Parathyroid adenoma (tissue), 2 donors: ENCODE data around the gene ZCCHC17.
A peak's percentile ranks its signal among the peaks of the same experiment; 100 is the strongest.

ENCODE experiments used
- H2AFZ ChIP-seq: fragments of 300-600 bp; sonication (generic); one replicate; pipeline ENCODE4 v1.7.0; 2017; ENCODE audit warnings: antibody characterized with exemption, mild to moderate bottlenecking
- H3K27ac ChIP-seq: fragments of 300-600 bp; sonication (generic); one replicate; pipeline ENCODE4 v1.7.0; 2017
- H3K27me3 ChIP-seq: fragments of 300-600 bp; sonication (generic); one replicate; pipeline ENCODE4 v1.7.0; 2017; ENCODE audit warnings: low read length; ENCODE audit not compliant: control insufficient read depth, insufficient read depth
- H3K36me3 ChIP-seq: fragments of 300-600 bp; sonication (generic); one replicate; pipeline ENCODE4 v1.7.0; 2017; ENCODE audit warnings: low read length; ENCODE audit not compliant: control insufficient read depth, insufficient read depth
- H3K4me1 ChIP-seq: fragments of 300-600 bp; sonication (generic); one replicate; pipeline ENCODE4 v1.7.0; 2017; ENCODE audit warnings: control low read depth
- H3K4me2 ChIP-seq: fragments of 300-600 bp; sonication (generic); one replicate; pipeline ENCODE4 v1.7.0; 2017; ENCODE audit warnings: low read length
- H3K4me3 ChIP-seq: fragments of 300-600 bp; sonication (generic); one replicate; pipeline ENCODE4 v1.7.0; 2017; ENCODE audit warnings: low read depth, low read length
- H3K79me2 ChIP-seq: fragments of 300-600 bp; sonication (generic); one replicate; pipeline ENCODE4 v1.7.0; 2017; ENCODE audit warnings: control low read depth
- H3K9ac ChIP-seq: fragments of 300-600 bp; sonication (generic); one replicate; pipeline ENCODE4 v1.7.0; 2017; ENCODE audit warnings: mild to moderate bottlenecking
- H3K9me3 ChIP-seq: fragments of 300-600 bp; sonication (generic); one replicate; pipeline ENCODE4 v1.7.0; 2017; ENCODE audit warnings: low read length; ENCODE audit not compliant: control insufficient read depth
- CTCF ChIP-seq: fragments of 300-600 bp; sonication (generic); IDR thresholded peaks from one replicate; pipeline ENCODE4 v1.7.0; 2017; ENCODE audit warnings: antibody characterized with exemption, mild to moderate bottlenecking
- donor health status: primary hyperparathyroidism.

ZCCHC17 gene

GRCh38 chr1:31327381-31327780 lies 30.5 kb downstream of the ZCCHC17 start:
- no peak overlapping the region for H3K4me2 ChIP-seq
- H2AFZ ChIP-seq = no peak overlapping the region
- no peak for TF ChIP-seq CTCF
- no peak overlapping the region for H3K4me3 ChIP-seq
- no peaks in the 10 kb centered on the region for H3K79me2 ChIP-seq
- no peak overlapping the region for H3K27ac ChIP-seq
- no peak overlapping the region for H3K9ac ChIP-seq
- H3K36me3 ChIP-seq = no peaks in the 10 kb centered on the region
- no peaks in the 10 kb centered on the region for H3K27me3 ChIP-seq
- no peaks in the 10 kb centered on the region for H3K9me3 ChIP-seq
- H3K4me1 ChIP-seq = no peaks in the 10 kb centered on the region

- H3K36me3 ChIP-seq = no peaks in the 10 kb centered on the region
- H3K4me2 ChIP-seq = no peak overlapping the region
- no peaks in the 10 kb centered on the region for H3K4me1 ChIP-seq
- no peak overlapping the region for H3K27ac ChIP-seq
- no peak overlapping the region for H2AFZ ChIP-seq
- H3K9me3 ChIP-seq = no peaks in the 10 kb centered on the region
- H3K79me2 ChIP-seq = no peaks in the 10 kb centered on the region
- peak; percentile 21 for TF ChIP-seq CTCF
- no peaks in the 10 kb centered on the region for H3K27me3 ChIP-seq
- no peak overlapping the region for H3K4me3 ChIP-seq
- H3K9ac ChIP-seq = no peak overlapping the region
Observed at GRCh38 chr1:31335007-31335406, 38.2 kb downstream of the ZCCHC17 start.

DNA sequence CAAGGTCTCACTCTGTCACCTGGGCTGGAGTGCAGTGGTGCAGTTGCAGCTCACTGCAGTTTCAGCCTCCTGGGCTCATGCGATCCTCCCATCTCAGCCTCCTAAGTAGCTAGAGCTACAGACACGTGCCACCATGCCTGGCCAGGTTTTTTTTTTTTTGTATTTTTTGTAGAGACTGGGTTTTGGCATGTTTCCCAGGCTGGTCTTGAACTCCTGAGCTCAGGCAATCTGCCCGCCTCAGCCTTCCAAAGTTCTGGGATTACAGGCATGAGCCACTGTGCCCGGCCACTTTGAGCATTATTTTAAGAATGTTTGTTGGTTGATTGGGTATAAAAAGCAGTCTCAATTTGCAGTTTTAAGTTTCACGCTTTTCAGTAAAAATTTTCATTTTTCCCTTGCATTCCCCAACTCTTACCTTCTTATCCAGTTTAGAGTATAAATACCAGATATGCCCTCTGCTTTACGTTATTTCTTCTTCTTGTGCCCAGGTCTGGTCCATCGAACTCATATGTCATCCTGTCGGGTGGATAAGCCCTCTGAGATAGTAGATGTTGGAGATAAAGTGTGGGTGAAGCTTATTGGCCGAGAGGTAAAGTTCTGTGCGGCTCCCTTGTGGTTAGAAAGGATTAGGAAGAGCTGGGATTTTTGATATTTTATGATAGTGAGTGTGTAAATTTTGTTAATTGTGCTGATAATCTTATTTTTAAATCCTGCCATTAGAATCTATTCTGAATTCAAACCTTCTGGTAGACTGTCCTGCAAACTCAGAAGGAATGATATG lies 40.0 kb downstream of the ZCCHC17 start:
- Histone ChIP-seq H3K4me3 (no peak overlapping the region), H3K9me3 (no peaks in the 10 kb centered on the region), H3K36me3 (no peaks in the 10 kb centered on the region), H3K4me2 (no peak overlapping the region), H3K4me1 (no peaks in the 10 kb centered on the region), H2AFZ (no peak overlapping the region), H3K79me2 (no peaks in the 10 kb centered on the region), H3K9ac (no peak overlapping the region), H3K27ac (no peak overlapping the region), H3K27me3 (no peaks in the 10 kb centered on the region)
- TF ChIP-seq CTCF = no peak

DNA sequence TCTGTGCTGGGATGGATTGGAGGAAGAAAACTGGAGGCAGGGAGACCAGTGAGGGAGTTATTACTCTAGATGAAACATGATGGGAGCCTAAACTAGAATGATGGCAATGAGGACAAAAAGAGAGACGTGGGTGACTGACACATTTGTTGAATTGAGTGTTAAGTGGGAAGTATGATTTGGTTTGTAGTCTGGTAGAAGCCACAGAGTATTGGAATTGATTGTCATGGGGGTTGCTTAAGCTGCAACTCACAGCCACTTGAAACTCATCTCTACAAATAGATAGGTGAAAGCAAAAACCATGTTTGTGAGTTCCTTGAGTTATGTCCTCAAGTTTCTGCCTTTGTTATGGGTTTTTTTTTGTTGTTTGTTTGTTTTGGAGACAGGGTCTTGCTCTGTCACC lies 47.7 kb downstream of the ZCCHC17 start:
- H3K4me2 ChIP-seq = no peak overlapping the region
- no peak overlapping the region for H3K27ac ChIP-seq
- H3K79me2 ChIP-seq = no peaks in the 10 kb centered on the region
- no peaks in the 10 kb centered on the region for H3K27me3 ChIP-seq
- H2AFZ ChIP-seq = no peak overlapping the region
- H3K9me3 ChIP-seq = no peaks in the 10 kb centered on the region
- H3K36me3 ChIP-seq = no peaks in the 10 kb centered on the region
- H3K4me3 ChIP-seq = no peak overlapping the region
- H3K4me1 ChIP-seq = no peaks in the 10 kb centered on the region
- no peak overlapping the region for H3K9ac ChIP-seq
- TF ChIP-seq CTCF = no peak

DNA sequence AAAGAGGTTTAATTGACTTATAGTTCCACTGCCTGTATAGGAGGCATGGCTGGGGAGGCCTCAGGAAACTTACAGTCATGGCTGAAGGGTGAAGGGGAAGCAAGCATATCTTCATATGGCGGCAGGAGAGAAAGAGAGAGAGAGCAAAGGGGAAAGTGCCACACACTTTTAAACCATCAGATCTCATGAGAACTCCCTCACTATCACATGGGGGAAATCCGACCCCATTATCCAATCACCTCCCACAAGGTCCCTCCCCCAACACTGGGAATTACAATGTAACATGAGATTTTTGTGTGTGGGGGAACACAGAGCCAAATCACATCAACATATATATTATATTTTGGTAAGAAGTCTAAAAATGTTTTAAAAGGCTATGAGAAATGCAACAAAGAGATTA lies 48.8 kb downstream of the ZCCHC17 start:
- no peaks in the 10 kb centered on the region for H3K36me3 ChIP-seq
- no peaks in the 10 kb centered on the region for H3K9me3 ChIP-seq
- H3K4me2 ChIP-seq = no peak overlapping the region
- H2AFZ ChIP-seq = no peak overlapping the region
- no peaks in the 10 kb centered on the region for H3K27me3 ChIP-seq
- H3K79me2 ChIP-seq = no peaks in the 10 kb centered on the region
- no peak overlapping the region for H3K9ac ChIP-seq
- no peak overlapping the region for H3K27ac ChIP-seq
- H3K4me3 ChIP-seq = no peak overlapping the region
- H3K4me1 ChIP-seq = no peaks in the 10 kb centered on the region
- no peak for TF ChIP-seq CTCF
